Neutrophil (primary cell): ENCODE measurements around the gene TRIM63.

ENCODE experiments used
- H3K27ac ChIP-seq: fragments of 200-600 bp; sonication (generic); 2 replicates; pipeline ENCODE4 v1.5.1; 2016; ENCODE audit warnings: mild to moderate bottlenecking, moderate library complexity
- H3K27me3 ChIP-seq: fragments of 200-600 bp; sonication (generic); 2 replicates; pipeline ENCODE4 v1.6.0; 2016; ENCODE audit warnings: mild to moderate bottlenecking
- H3K36me3 ChIP-seq: fragments of 200-600 bp; sonication (generic); 2 replicates; pipeline ENCODE4 v1.5.1; 2017
- H3K4me1 ChIP-seq, 2 experiments: fragments of 200-600 bp in 1 of 2; sonication (generic) in 1 of 2; 1 replicate in 1 of 2; 2 replicates in 1 of 2; pipeline versions ENCODE4 v1.5.1 to v1.6.1; 2013 to 2016; ENCODE audit warnings: low read depth in 1 of 2, low read length in 1 of 2, mild to moderate bottlenecking in 1 of 2, moderate library complexity in 1 of 2; ENCODE audit not compliant: control insufficient read depth in 1 of 2, insufficient read depth in 1 of 2
- H3K4me3 ChIP-seq, 2 experiments: fragments of 200-600 bp in 1 of 2; sonication (generic) in 1 of 2; 1 replicate in 1 of 2; 2 replicates in 1 of 2; pipeline ENCODE4 v1.5.1; 2013 to 2016; ENCODE audit warnings: low read depth in 1 of 2, low read length in 1 of 2, mild to moderate bottlenecking in 1 of 2, moderate library complexity in 1 of 2
- H3K9me3 ChIP-seq: fragments of 200-600 bp; sonication (generic); 2 replicates; pipeline ENCODE4 v1.5.1; 2016
- CTCF ChIP-seq: fragments of 200-600 bp; sonication (generic); IDR thresholded peaks from 2 replicates; pipeline ENCODE4 v1.5.1; 2016; ENCODE audit warnings: antibody characterized with exemption

The TRIM63 gene

DNA sequence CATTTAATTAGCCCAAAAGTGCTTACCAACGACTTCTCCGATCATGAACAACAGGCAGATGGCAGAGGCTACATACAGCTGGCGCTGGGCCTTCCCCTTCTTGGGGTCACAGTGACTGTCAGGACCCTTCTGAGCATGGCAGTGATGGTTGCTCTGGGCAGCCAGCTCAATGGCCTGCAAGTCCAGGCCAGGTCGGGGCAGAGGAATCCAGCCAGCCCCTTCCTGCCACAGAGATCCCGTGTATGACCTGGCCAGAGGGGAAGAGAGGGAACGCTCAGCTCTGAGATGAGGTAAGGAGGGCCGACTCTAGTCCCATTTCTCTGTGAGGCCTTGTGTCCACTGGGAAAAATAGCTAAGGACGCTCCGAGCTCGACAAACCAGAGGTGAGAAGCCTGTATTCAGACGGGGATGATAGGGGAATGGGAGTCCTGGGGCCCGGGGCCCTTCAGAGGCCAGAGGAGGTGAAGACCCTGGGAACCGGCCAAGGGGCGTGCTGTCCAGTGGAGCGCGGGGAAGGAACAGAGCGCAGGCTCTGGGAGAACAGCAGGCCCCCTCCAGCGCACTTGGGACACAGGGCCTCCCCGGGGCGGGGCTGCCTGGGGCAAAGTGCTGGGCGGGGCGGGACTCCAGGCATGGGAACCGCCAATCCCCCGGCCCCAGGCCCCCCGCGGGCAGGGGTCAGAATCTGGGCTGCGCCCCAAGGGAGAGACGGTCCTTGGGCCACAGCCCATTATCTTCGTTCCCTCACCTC is 22.3 kb downstream of the TRIM63 start:
- no peak for TF ChIP-seq CTCF
- no peaks in the 10 kb centered on the region for H3K36me3 ChIP-seq
- peaks cover 0 to 5% of the 10 kb centered on the region in 2 experiments for H3K4me1 ChIP-seq
- H3K27ac ChIP-seq: no peak overlapping the region
- peaks cover 92% of the 10 kb centered on the region for H3K27me3 ChIP-seq
- H3K4me3 ChIP-seq: no peak overlapping the region
- no peaks in the 10 kb centered on the region for H3K9me3 ChIP-seq

DNA sequence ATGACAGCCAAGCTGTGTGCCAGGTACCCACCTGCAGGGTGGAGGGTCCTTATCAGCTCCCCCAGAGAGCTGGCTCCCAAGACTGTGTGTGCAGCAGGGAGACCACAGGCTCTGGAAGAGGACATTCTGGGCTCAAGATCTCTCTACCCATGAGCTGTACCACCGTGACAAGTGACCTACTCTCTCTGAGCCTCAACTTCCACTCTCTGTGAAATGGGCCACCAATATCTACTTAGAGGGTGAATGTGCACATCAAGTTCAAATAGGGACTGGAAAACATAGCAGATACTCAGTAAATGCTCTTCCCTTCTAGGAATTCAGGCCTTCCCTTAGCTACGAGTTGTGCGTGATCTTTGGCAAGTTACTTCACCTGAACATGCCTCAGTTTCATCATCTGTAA is 23.0 kb downstream of the TRIM63 start:
- H3K27me3 ChIP-seq: peaks cover 87% of the 10 kb centered on the region
- no peak for TF ChIP-seq CTCF
- no peaks in the 10 kb centered on the region for H3K9me3 ChIP-seq
- no peak overlapping the region for H3K27ac ChIP-seq
- H3K4me3 ChIP-seq: no peak overlapping the region
- H3K4me1 ChIP-seq: peaks cover 0 to 5% of the 10 kb centered on the region in 2 experiments
- no peaks in the 10 kb centered on the region for H3K36me3 ChIP-seq

DNA sequence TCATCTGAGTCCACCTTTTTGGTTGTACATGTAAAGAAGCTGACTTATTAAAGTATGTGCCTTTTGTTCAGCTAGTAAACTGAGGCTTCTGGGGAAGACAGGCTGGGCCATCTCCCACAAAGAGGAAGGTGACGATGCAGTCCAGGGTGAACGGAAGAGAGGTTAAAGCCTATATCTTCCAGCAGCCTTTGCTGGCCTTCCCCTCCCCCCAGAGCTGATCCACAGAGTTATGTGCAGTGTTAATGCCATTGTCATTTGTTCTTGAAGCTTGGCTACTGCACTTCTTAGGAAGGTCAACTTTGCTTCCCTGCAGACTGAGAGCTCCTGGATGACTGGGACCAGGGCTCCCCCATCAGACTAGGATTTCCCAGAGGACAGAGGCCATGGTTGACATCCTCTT is 23.7 kb downstream of the TRIM63 start:
- peaks cover 87% of the 10 kb centered on the region for H3K27me3 ChIP-seq

GRCh38 chr1:26041978-26042377 is 25.5 kb downstream of the TRIM63 start:
- Histone ChIP-seq H3K27ac (no peak overlapping the region), H3K9me3 (no peaks in the 10 kb centered on the region), H3K27me3 (peaks cover 85% of the 10 kb centered on the region), H3K4me1 (peaks cover 0 to 5% of the 10 kb centered on the region in 2 experiments), H3K4me3 (no peak overlapping the region), H3K36me3 (no peaks in the 10 kb centered on the region)
- TF ChIP-seq CTCF: no peak

More for the DNA sequence above, 23.7 kb downstream of the TRIM63 start:
- no peak overlapping the region for H3K27ac ChIP-seq
- no peaks in the 10 kb centered on the region for H3K9me3 ChIP-seq
- H3K4me1 ChIP-seq: peaks cover 0 to 5% of the 10 kb centered on the region in 2 experiments
- no peaks in the 10 kb centered on the region for H3K36me3 ChIP-seq
- H3K4me3 ChIP-seq: no peak overlapping the region
- no peak for TF ChIP-seq CTCF

- peaks cover 0 to 5% of the 10 kb centered on the region in 2 experiments for H3K4me1 ChIP-seq
- no peak for TF ChIP-seq CTCF
- H3K36me3 ChIP-seq: no peaks in the 10 kb centered on the region
- H3K4me3 ChIP-seq: no peak overlapping the region
- H3K27ac ChIP-seq: no peak overlapping the region
- no peaks in the 10 kb centered on the region for H3K9me3 ChIP-seq
- H3K27me3 ChIP-seq: peaks cover 85% of the 10 kb centered on the region
These were observed 26.0 kb downstream of the TRIM63 start for GRCh38 chr1:26041401-26041800.
